Measurements from ENCODE around the gene RPRD2. TPM values are rescaled to one million over a fixed set of nuclear protein-coding genes. Genes with fewer than 3 reads are reported as not detected.

The RPRD2 gene
- total RNA-seq, 1 experiment from 2014 or later: 36.2 TPM

DNA sequence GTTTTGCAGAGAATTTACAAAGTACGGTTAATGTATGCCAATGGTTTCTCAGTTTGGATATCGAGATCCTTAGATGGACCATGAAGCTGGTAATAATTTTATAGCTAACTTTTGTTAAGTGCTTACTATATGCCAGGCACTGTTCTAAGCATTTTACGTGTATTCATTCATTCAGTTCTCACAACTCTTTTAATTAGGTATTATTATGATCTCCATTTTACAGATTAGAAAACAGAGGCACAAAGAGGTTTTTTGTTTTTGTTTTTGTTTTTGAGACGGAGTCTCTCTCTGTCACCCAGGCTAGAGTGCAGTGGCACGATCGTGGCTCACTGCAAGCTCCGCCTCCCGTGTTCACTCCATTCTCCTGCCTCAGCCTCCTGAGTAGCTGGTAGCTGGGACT, 7.2 kb downstream of the RPRD2 start:
- POLR2A ChIA-PET (ENCODE audit: unreplicated experiment): interaction anchor here (0.6 kb wide), 1 partner anchor 202 kb away, joined by 6 read pairs; no protein-coding TSS in a partner anchor
- Histone ChIP-seq H3K4me3 (no peak overlapping the region), H3K4me1 (replicated peaks; ENCODE audit: insufficient read depth) (peaks cover 10% of the 10 kb centered on the region; the same call in 1 of the 2 replicates), H3K9me2 (ENCODE audit: insufficient read depth) (no peaks in the 10 kb centered on the region), H3K27ac (no peak overlapping the region), H3K36me3 (ENCODE audit: low read depth) (0 out of 2 replicates have a peak, but pooled peaks cover 3% of the 10 kb centered on the region), H2AFZ (no peak overlapping the region), H3K27me3 (ENCODE audit: insufficient read depth, low read depth) (no peaks in the 10 kb centered on the region), H3F3A (ENCODE audit: insufficient read depth, low read depth) (peaks cover 15% of the 10 kb centered on the region; the same call in 1 of the 2 replicates), H3K79me2 (ENCODE audit: low read depth) (peaks cover 99% of the 10 kb centered on the region), H4K20me1 (ENCODE audit: insufficient read depth) (peaks cover 22% of the 10 kb centered on the region), H3K4me2 (no peak overlapping the region), H3K9me3 (ENCODE audit: insufficient read depth, low read depth) (no peaks in the 10 kb centered on the region)
- TF ChIP-seq EZH2 (IDR thresholded peaks at IDR 0.05; ENCODE audit: low read depth): no peak
- TF ChIP-seq, protein P1, sequence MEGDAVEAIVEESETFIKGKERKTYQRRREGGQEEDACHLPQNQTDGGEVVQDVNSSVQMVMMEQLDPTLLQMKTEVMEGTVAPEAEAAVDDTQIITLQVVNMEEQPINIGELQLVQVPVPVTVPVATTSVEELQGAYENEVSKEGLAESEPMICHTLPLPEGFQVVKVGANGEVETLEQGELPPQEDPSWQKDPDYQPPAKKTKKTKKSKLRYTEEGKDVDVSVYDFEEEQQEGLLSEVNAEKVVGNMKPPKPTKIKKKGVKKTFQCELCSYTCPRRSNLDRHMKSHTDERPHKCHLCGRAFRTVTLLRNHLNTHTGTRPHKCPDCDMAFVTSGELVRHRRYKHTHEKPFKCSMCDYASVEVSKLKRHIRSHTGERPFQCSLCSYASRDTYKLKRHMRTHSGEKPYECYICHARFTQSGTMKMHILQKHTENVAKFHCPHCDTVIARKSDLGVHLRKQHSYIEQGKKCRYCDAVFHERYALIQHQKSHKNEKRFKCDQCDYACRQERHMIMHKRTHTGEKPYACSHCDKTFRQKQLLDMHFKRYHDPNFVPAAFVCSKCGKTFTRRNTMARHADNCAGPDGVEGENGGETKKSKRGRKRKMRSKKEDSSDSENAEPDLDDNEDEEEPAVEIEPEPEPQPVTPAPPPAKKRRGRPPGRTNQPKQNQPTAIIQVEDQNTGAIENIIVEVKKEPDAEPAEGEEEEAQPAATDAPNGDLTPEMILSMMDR (conservative IDR thresholded peaks at IDR 0.05): no peak
- DNase-seq: no peak
- intact Hi-C loops (cut with micrococcal nuclease; ENCODE audit: unreplicated experiment): no loop called here
- no TSS peak for BruUV-seq (replicated peaks)
- CTCF ChIA-PET: no interaction called here

DNA sequence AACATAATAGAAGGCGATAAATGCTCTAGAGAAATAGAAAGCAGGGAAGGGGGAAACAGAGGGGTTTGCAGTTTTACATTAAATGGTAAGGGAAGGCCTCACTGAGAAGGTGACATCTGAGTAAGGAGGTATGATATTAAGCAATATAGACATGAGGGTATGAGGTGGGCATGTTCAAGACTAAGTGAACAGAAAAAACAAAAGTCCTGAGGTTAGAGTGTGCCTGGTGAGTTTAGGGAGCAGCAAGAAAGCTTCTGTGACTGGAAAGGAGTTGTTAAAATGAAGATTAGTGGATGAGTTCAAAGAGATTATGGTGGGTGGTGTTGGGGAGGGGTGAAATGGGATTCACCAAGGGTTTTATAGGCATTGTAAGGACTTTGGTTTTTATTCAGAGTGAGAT, 8.6 kb downstream of the RPRD2 start:
- Histone ChIP-seq H3K79me2 (ENCODE audit: low read depth) (peaks cover 99% of the 10 kb centered on the region), H3K27ac (no peak overlapping the region), H4K20me1 (ENCODE audit: insufficient read depth) (peaks cover 26% of the 10 kb centered on the region), H2AFZ (no peak overlapping the region), H3K4me3 (no peak overlapping the region), H3K9me3 (ENCODE audit: insufficient read depth, low read depth) (no peaks in the 10 kb centered on the region), H3K9me2 (ENCODE audit: insufficient read depth) (no peaks in the 10 kb centered on the region), H3F3A (ENCODE audit: insufficient read depth, low read depth) (peaks cover 15% of the 10 kb centered on the region; the same call in 1 of the 2 replicates), H3K4me1 (replicated peaks; ENCODE audit: insufficient read depth) (0 out of 2 replicates have a peak, but pooled peaks cover 3% of the 10 kb centered on the region), H3K27me3 (ENCODE audit: insufficient read depth, low read depth) (no peaks in the 10 kb centered on the region), H3K4me2 (no peak overlapping the region), H3K36me3 (ENCODE audit: low read depth) (0 out of 2 replicates have a peak, but pooled peaks cover 3% of the 10 kb centered on the region)
- DNase-seq: no peak
- intact Hi-C loops (cut with micrococcal nuclease; ENCODE audit: unreplicated experiment): no loop called here
- TF ChIP-seq, protein P1 (conservative IDR thresholded peaks at IDR 0.05): no peak
- TF ChIP-seq EZH2 (IDR thresholded peaks at IDR 0.05; ENCODE audit: low read depth): no peak
- CTCF ChIA-PET: no interaction called here
- BruUV-seq (replicated peaks): no TSS peak
- POLR2A ChIA-PET (ENCODE audit: unreplicated experiment): no interaction called here

DNA sequence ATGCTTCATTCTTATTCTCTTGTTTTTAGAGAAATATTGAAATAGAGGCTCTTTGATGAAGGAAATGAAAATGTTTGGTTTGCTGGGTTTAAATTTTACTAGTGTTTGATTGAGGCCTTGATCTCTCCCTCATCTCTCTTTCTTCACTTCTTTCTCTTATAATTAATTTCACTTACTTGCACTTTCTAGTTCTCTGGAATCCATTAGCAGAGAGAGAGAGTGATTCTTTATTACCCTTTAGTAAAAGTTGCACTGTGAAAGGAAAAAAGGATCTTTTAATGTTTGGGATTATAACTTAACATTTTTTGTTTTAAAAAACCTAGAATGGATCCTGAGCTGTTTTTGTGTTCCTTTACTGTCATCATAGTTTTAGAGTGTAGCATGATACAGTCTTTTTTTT, 12.2 kb downstream of the RPRD2 start:
- CTCF ChIA-PET: interaction anchor here (0.6 kb wide), 2 partner anchors 120 to 158 kb away, joined by 3 to 17 read pairs; no protein-coding TSS in a partner anchor
- no TSS peak for BruUV-seq (replicated peaks)

More for the DNA sequence above, 12.2 kb downstream of the RPRD2 start:
- no peaks in the 10 kb centered on the region for H3K9me3 ChIP-seq (ENCODE audit: insufficient read depth, low read depth)
- H3K27me3 ChIP-seq (ENCODE audit: insufficient read depth, low read depth): no peaks in the 10 kb centered on the region
- H3K4me1 ChIP-seq (replicated peaks; ENCODE audit: insufficient read depth): 0 out of 2 replicates have a peak, but pooled peaks cover 3% of the 10 kb centered on the region
- no peak overlapping the region for H3K4me3 ChIP-seq
- peaks cover 96% of the 10 kb centered on the region for H3K79me2 ChIP-seq (ENCODE audit: low read depth)
- no peaks in the 10 kb centered on the region for H3K9me2 ChIP-seq (ENCODE audit: insufficient read depth)
- DNase-seq: no peak
- no peak overlapping the region for H3K4me2 ChIP-seq
- no peaks in the 10 kb centered on the region for H3K36me3 ChIP-seq (ENCODE audit: low read depth)
- TF ChIP-seq, protein P1 (conservative IDR thresholded peaks at IDR 0.05): no peak
- TF ChIP-seq EZH2 (IDR thresholded peaks at IDR 0.05; ENCODE audit: low read depth): no peak
- H3K27ac ChIP-seq: peak overlapping the region; percentile 40
- intact Hi-C loops (cut with micrococcal nuclease; ENCODE audit: unreplicated experiment): no loop called here
- H3F3A ChIP-seq (ENCODE audit: insufficient read depth, low read depth): peaks cover 19% of the 10 kb centered on the region; the same call in 1 of the 2 replicates
- POLR2A ChIA-PET (ENCODE audit: unreplicated experiment): no interaction called here
- peaks cover 27% of the 10 kb centered on the region for H4K20me1 ChIP-seq (ENCODE audit: insufficient read depth)
- H2AFZ ChIP-seq: no peak overlapping the region
